GM15510 (cell line): Measurements from ENCODE around the gene GSTO1.

Source experiments
- POLR2A ChIP-seq: IDR thresholded peaks from 3 replicates; pipeline ENCODE4 v1.6.1; 2011; ENCODE audit warnings: borderline replicate concordance; ENCODE audit not compliant: insufficient read length; ENCODE audit errors: extremely low read depth

GSTO1 gene

GRCh38 chr10:104243512-104243911 lies 11.2 kb upstream of the GSTO1 start:
- TF ChIP-seq POLR2A: no peak

GRCh38 chr10:104245066-104245632 lies 9.5 kb upstream of the GSTO1 start:
- TF ChIP-seq POLR2A: no peak

GRCh38 chr10:104246976-104247375 lies 7.7 kb upstream of the GSTO1 start:
- TF ChIP-seq POLR2A: no peak

- TF ChIP-seq POLR2A: no peak
Observed at GRCh38 chr10:104247513-104248146, 7.1 kb upstream of the GSTO1 start.

DNA sequence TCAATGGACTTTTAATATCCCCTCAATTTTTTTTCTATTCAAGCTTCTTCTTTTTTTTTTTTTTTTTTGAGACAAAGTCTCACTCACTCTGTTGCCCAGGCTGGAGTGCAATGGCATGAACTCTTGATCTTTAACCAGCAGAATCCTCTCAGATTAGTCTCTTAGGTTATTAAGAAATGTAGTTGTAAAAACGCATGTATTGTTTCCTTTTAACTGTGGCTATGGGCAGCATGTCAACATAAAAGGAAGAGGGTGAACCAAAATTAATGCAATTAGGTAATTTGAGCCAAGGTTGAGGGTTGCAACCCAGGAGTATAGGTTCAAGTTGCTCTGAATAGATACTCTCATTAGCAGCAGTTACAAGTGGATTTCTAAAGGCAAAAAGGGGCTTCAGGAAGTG lies 4.3 kb upstream of the GSTO1 start:
- no peak for TF ChIP-seq POLR2A

- TF ChIP-seq POLR2A: no peak
Observed at GRCh38 chr10:104251443-104251842, 3.2 kb upstream of the GSTO1 start.

DNA sequence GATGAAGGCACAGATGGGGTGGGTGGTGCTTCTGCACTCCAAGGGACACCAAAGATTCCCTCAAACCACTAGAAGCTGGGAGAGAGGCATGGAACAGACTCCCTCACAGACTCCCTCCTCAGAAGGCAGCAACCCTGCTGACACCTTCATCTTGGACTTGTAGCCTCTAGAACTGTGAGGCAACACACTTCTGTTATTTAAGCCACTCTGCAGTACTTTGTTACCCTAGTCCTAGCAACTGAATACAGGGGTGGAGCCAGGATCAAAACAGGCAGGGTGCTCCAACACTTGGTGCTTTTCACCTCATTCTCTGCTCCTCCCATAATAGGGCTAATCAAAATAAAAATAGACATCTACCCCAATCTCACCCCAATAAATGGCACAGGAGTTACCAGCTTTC lies 2.3 kb upstream of the GSTO1 start:
- no peak for TF ChIP-seq POLR2A

DNA sequence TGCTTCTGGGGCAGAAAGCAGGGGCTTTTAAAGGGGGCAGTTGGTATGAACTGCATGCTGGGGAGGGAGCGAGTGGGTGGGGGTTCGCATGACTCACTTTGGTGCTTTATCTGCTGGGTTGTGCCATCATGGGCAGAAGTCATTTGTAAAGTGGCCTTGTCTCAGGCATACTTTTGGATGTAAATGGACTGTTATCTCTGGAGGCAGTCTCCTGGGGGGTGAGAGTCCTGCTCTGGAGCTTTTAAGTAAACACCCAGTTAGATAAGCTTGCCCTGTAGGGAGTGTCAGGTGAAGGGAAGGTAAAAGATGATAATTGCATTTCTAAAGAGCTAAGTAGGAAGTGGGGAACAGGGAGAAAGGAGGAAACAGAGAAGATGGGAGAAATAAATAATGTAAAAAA lies 1.6 kb upstream of the GSTO1 start:
- no peak for TF ChIP-seq POLR2A

GRCh38 chr10:104253606-104254410 lies 884 bp upstream of the GSTO1 start:
- TF ChIP-seq POLR2A: no peak

GRCh38 chr10:104255311-104255981 lies 754 bp downstream of the GSTO1 start:
- TF ChIP-seq POLR2A: no peak

GRCh38 chr10:104256335-104256961 lies 1.8 kb downstream of the GSTO1 start:
- no peak for TF ChIP-seq POLR2A

DNA sequence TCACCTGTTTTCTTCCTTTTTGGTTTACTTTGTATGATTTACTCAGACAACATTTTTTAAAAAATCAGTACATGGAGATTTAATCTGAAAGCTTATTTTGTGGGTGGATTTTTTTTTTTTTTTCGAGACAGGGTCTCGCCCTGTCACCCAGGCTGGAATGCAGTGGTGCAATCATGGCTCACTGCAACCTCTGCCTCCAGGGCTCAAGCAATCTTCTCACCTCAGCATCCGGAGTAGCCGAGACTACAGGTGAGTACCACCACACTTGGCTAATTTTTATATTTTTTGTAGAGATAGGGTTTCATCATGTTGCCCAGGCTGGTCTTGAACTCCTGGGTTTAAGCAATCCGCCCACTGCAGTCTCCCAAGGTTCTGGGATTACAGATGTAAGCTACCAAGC lies 2.5 kb downstream of the GSTO1 start:
- no peak for TF ChIP-seq POLR2A

GRCh38 chr10:104258209-104258608 lies 3.5 kb downstream of the GSTO1 start:
- TF ChIP-seq POLR2A: no peak

GRCh38 chr10:104259456-104259855 lies 4.8 kb downstream of the GSTO1 start:
- no peak for TF ChIP-seq POLR2A
